HCT116 (cell line): ENCODE data around the gene NASP.

ENCODE experiments used
- CEBPB ChIP-seq: IDR thresholded peaks from 2 replicates; pipeline ENCODE4 v1.6.1; 2012; ENCODE audit warnings: low read depth
- CTCF ChIP-seq, 3 experiments: fragments of 200-600 bp in 1 of 3; sonication (generic) in 1 of 3; IDR thresholded peaks in 2 of 3; conservative IDR thresholded peaks in 1 of 3; 2 replicates each; pipeline ENCODE4 v1.5.1; 2012 to 2017; ENCODE audit warnings: low read depth in 2 of 3, low read length in 2 of 3, antibody characterized with exemption in 1 of 3, borderline replicate concordance in 1 of 3, control low read depth in 1 of 3, mild to moderate bottlenecking in 1 of 3, mixed read lengths in 1 of 3, mixed run types in 1 of 3, moderate library complexity in 1 of 3; ENCODE audit not compliant: insufficient read depth in 1 of 3
- EGR1 ChIP-seq: IDR thresholded peaks from 2 replicates; pipeline ENCODE4 v1.6.1; 2012; ENCODE audit warnings: low read depth
- EZH2 ChIP-seq: fragments of 200-600 bp; sonication (generic); IDR thresholded peaks from 2 replicates; pipeline ENCODE4 v1.6.1; 2017; ENCODE audit warnings: antibody characterized with exemption, mixed run types
- FOSL1 ChIP-seq: IDR thresholded peaks from 2 replicates; pipeline ENCODE4 v1.6.1; 2012; ENCODE audit warnings: low read depth
- POLR2A ChIP-seq: IDR thresholded peaks from 2 replicates; pipeline ENCODE4 v1.7.0; 2011; ENCODE audit warnings: borderline replicate concordance; ENCODE audit not compliant: insufficient read depth, insufficient read length; ENCODE audit errors: extremely low read depth
- REST ChIP-seq: IDR thresholded peaks from 2 replicates; pipeline ENCODE4 v1.6.1; 2012; ENCODE audit warnings: low read depth
- YY1 ChIP-seq: IDR thresholded peaks from 2 replicates; pipeline ENCODE4 v1.6.1; 2011; ENCODE audit warnings: low read length, low read depth, moderate library complexity, mild to moderate bottlenecking; ENCODE audit not compliant: insufficient replicate concordance; ENCODE audit errors: extremely low read depth
- ZNF274 ChIP-seq: fragments of 200-500 bp; sonication (Bioruptor generic); IDR thresholded peaks from 2 replicates; pipeline ENCODE4 v1.6.1; 2014; ENCODE audit warnings: mild to moderate bottlenecking, low read depth, low read length, inconsistent platforms
- TF ChIP-seq, protein P1 (sequence below): IDR thresholded peaks from 2 replicates; pipeline ENCODE4 v1.6.1; 2012

- no peak for TF ChIP-seq CTCF (IDR thresholded peaks at IDR 0.05 in 2 of 3, conservative IDR thresholded peaks at IDR 0.05 in 1 of 3; ENCODE audit: borderline replicate concordance in 1 of 3, insufficient read depth in 1 of 3, low read depth in 2 of 3, low read length in 2 of 3)
- TF ChIP-seq EGR1, result no peak
- TF ChIP-seq FOSL1, result no peak
- no peak for TF ChIP-seq REST
- no peak for TF ChIP-seq YY1
- TF ChIP-seq, protein P1, sequence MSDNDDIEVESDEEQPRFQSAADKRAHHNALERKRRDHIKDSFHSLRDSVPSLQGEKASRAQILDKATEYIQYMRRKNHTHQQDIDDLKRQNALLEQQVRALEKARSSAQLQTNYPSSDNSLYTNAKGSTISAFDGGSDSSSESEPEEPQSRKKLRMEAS, result no peak
- no peak for TF ChIP-seq ZNF274
- no peak for TF ChIP-seq POLR2A
- no peak for TF ChIP-seq EZH2
- no peak for TF ChIP-seq CEBPB
Measured at GRCh38 chr1:45630429-45630828, 46.6 kb downstream of the NASP start.
